ENCODE data around the gene OR6K3.
"Not testable (repeated sequence)": the region's sequence is repeated elsewhere in the genome, so short reads cannot be mapped to it uniquely, and the experiment has no call there.

Gene OR6K3

GRCh38 chr1:158711098-158711497, 9.4 kb downstream of the OR6K3 start:
- TF ChIP-seq BHLHE40 (IDR thresholded peaks at IDR 0.05; ENCODE audit: borderline replicate concordance) (no peak), CTBP1 (IDR thresholded peaks at IDR 0.05; ENCODE audit: borderline replicate concordance) (no peak)
- POLR2A ChIA-PET: no interaction called here
- no peak for DNase-seq (ENCODE audit: extremely low spot score)
- CTCF ChIA-PET: no interaction called here

DNA sequence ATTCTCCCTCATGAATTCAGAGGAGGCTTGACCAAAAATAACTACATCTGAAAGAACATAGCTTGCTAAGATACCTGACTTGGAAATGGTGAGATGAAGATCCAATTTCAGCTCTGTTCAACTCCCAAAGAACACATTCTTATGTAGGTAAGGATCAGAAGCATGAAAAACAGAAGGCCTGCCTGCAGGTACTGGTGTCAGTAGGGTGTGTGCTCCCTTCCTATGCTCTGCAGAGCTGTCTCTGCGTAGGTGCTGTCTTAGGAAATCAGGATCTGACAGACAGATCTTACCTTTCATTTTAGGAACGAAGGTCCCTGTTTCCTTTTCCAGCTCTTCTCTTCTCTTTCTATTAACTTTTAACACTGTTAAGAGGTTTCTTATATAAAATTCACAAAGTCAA, 14.4 kb downstream of the OR6K3 start:
- POLR2A ChIA-PET: no interaction called here
- no peak for DNase-seq (ENCODE audit: extremely low spot score)
- CTCF ChIA-PET: no interaction called here
- TF ChIP-seq FOXM1 (IDR thresholded peaks at IDR 0.05; ENCODE audit: borderline replicate concordance) (no peak), SP1 (IDR thresholded peaks at IDR 0.05) (no peak), ARNT (IDR thresholded peaks at IDR 0.05) (no peak), BHLHE40 (IDR thresholded peaks at IDR 0.05; ENCODE audit: borderline replicate concordance) (no peak), FOXA1 (IDR thresholded peaks at IDR 0.05) (no peak), HDGF (IDR thresholded peaks at IDR 0.05; ENCODE audit: borderline replicate concordance) (no peak), SUZ12 (IDR thresholded peaks at IDR 0.05) (no peak), LEF1 (IDR thresholded peaks at IDR 0.05; ENCODE audit: borderline replicate concordance) (no peak), CTBP1 (IDR thresholded peaks at IDR 0.05; ENCODE audit: borderline replicate concordance) (no peak), ZNF384 (IDR thresholded peaks at IDR 0.05) (no peak)
- TF ChIP-seq, protein P1, sequence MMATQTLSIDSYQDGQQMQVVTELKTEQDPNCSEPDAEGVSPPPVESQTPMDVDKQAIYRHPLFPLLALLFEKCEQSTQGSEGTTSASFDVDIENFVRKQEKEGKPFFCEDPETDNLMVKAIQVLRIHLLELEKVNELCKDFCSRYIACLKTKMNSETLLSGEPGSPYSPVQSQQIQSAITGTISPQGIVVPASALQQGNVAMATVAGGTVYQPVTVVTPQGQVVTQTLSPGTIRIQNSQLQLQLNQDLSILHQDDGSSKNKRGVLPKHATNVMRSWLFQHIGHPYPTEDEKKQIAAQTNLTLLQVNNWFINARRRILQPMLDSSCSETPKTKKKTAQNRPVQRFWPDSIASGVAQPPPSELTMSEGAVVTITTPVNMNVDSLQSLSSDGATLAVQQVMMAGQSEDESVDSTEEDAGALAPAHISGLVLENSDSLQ (IDR thresholded peaks at IDR 0.05): no peak

GRCh38 chr1:158700552-158700951, 20.0 kb downstream of the OR6K3 start, which contains the start of gene OR6K2:
Gene OR6K2, minus strand, starts transcription at chr1:158700652. Its CDS starts 0 bp downstream, at chr1:158700652.
- ChIA-PET POLR2A (no interaction called here), CTCF (no interaction called here)
- DNase-seq (ENCODE audit: extremely low spot score): no peak
- TF ChIP-seq SP1 (IDR thresholded peaks at IDR 0.05): no peak
- no peak for TF ChIP-seq HDGF (IDR thresholded peaks at IDR 0.05; ENCODE audit: borderline replicate concordance)
- no peak for TF ChIP-seq TARDBP (IDR thresholded peaks at IDR 0.05)
- no peak for TF ChIP-seq NFRKB (IDR thresholded peaks at IDR 0.05)
- no peak for TF ChIP-seq ARNT (IDR thresholded peaks at IDR 0.05)
- no peak for TF ChIP-seq BHLHE40 (IDR thresholded peaks at IDR 0.05; ENCODE audit: borderline replicate concordance)
- TF ChIP-seq LEF1 (IDR thresholded peaks at IDR 0.05; ENCODE audit: borderline replicate concordance): no peak
- no peak for TF ChIP-seq CTBP1 (IDR thresholded peaks at IDR 0.05; ENCODE audit: borderline replicate concordance)
- no peak for TF ChIP-seq L3MBTL2 (conservative IDR thresholded peaks at IDR 0.05)
- no peak for TF ChIP-seq ZNF384 (IDR thresholded peaks at IDR 0.05)
- no peak for TF ChIP-seq FOXK2 (IDR thresholded peaks at IDR 0.05)

DNA sequence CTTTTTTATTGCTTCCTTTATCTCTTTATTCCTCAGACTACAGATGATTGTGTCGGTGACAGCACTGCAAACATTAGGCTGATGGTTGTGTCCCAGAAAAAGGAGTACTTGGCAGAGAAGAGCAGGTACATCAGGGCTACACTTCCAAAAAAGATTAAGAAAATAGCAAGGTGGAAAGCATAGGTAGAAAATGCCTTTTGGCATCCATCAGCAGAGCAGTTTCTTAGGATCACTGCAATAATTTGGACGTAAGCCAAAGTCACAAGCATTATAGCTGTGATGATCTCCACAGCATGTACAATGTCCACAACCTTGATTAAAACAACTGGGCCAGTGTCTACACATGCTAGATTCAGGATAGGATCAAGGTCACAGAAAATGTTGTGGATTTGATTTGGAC, 25.9 kb downstream of the OR6K3 start:
- ChIA-PET POLR2A (no interaction called here), CTCF (no interaction called here)
- DNase-seq (ENCODE audit: extremely low spot score): no peak
- no peak for TF ChIP-seq NFRKB (IDR thresholded peaks at IDR 0.05)
- no peak for TF ChIP-seq SP1 (IDR thresholded peaks at IDR 0.05)
- no peak for TF ChIP-seq HDGF (IDR thresholded peaks at IDR 0.05; ENCODE audit: borderline replicate concordance)
- TF ChIP-seq L3MBTL2 (conservative IDR thresholded peaks at IDR 0.05): no peak
- no peak for TF ChIP-seq CTBP1 (IDR thresholded peaks at IDR 0.05; ENCODE audit: borderline replicate concordance)
- TF ChIP-seq FOXA1 (IDR thresholded peaks at IDR 0.05): no peak
- TF ChIP-seq SUZ12 (IDR thresholded peaks at IDR 0.05): no peak
- TF ChIP-seq, protein P1 (IDR thresholded peaks at IDR 0.05): no peak
- no peak for TF ChIP-seq LEF1 (IDR thresholded peaks at IDR 0.05; ENCODE audit: borderline replicate concordance)
- no peak for TF ChIP-seq TARDBP (IDR thresholded peaks at IDR 0.05)
- TF ChIP-seq ZNF384 (IDR thresholded peaks at IDR 0.05): no peak
- no peak for TF ChIP-seq ARNT (IDR thresholded peaks at IDR 0.05)
- no peak for TF ChIP-seq ELF4 (IDR thresholded peaks at IDR 0.05)
- TF ChIP-seq BHLHE40 (IDR thresholded peaks at IDR 0.05; ENCODE audit: borderline replicate concordance): no peak
- no peak for TF ChIP-seq FOXK2 (IDR thresholded peaks at IDR 0.05)
- TF ChIP-seq FOXM1 (IDR thresholded peaks at IDR 0.05; ENCODE audit: borderline replicate concordance): no peak

DNA sequence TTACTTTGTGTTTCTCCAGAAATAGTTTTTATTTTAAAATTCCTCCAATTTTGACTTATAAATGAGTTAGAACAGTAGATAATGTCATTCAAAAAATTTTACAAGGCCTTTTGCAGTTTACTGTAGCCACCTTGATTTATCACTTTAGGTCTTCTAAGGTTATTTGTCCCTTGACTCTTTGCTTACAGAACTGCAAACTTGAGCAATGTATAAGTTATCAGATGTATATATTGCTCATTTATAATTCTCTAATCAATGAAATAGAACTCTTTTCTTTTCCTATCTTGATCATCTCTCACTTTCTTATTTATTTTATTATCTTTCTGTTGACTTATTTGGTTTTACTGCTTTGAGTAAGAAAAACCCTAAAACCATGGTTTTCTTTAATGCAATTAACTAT, 28.2 kb downstream of the OR6K3 start:
- TF ChIP-seq ZNF384 (IDR thresholded peaks at IDR 0.05) (no peak), CTBP1 (IDR thresholded peaks at IDR 0.05; ENCODE audit: borderline replicate concordance) (no peak), TARDBP (IDR thresholded peaks at IDR 0.05) (no peak), FOXA1 (IDR thresholded peaks at IDR 0.05) (no peak), ELF4 (IDR thresholded peaks at IDR 0.05) (no peak), NFRKB (IDR thresholded peaks at IDR 0.05) (no peak), LEF1 (IDR thresholded peaks at IDR 0.05; ENCODE audit: borderline replicate concordance) (no peak), BHLHE40 (IDR thresholded peaks at IDR 0.05; ENCODE audit: borderline replicate concordance) (no peak), HDGF (IDR thresholded peaks at IDR 0.05; ENCODE audit: borderline replicate concordance) (no peak), FOXK2 (IDR thresholded peaks at IDR 0.05) (no peak), SUZ12 (IDR thresholded peaks at IDR 0.05) (no peak), FOXM1 (IDR thresholded peaks at IDR 0.05; ENCODE audit: borderline replicate concordance) (no peak), L3MBTL2 (conservative IDR thresholded peaks at IDR 0.05) (no peak), ARNT (IDR thresholded peaks at IDR 0.05) (no peak), SP1 (IDR thresholded peaks at IDR 0.05) (no peak)
- TF ChIP-seq, protein P1 (IDR thresholded peaks at IDR 0.05): no peak
- POLR2A ChIA-PET: no interaction called here
- CTCF ChIA-PET: no interaction called here
- DNase-seq (ENCODE audit: extremely low spot score): no peak

DNA sequence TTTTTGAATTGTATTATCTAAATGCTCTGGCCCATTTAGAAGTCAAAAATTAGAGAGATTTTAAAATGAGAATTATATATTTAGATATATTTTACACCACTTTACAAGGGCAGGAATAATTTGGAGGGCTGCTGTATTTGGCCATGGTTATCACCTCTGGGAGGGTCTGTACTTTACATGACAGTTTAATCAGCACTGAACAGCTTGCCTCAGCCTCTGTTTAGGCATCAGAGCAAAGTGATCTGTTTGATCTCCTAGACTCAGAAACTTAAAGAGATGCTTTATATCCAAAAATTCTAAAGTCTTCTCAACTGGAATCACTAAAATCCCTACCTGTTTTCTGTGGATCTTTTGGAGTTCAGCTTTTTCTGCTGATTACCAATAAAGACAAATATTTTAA, 28.6 kb downstream of the OR6K3 start:
- TF ChIP-seq BHLHE40 (IDR thresholded peaks at IDR 0.05; ENCODE audit: borderline replicate concordance) (no peak), NFRKB (IDR thresholded peaks at IDR 0.05) (no peak), HDGF (IDR thresholded peaks at IDR 0.05; ENCODE audit: borderline replicate concordance) (no peak), ZNF384 (IDR thresholded peaks at IDR 0.05) (no peak), L3MBTL2 (conservative IDR thresholded peaks at IDR 0.05) (no peak), ARNT (IDR thresholded peaks at IDR 0.05) (no peak)
- DNase-seq (ENCODE audit: extremely low spot score): no peak
- POLR2A ChIA-PET: no interaction called here
- CTCF ChIA-PET: no interaction called here

DNA sequence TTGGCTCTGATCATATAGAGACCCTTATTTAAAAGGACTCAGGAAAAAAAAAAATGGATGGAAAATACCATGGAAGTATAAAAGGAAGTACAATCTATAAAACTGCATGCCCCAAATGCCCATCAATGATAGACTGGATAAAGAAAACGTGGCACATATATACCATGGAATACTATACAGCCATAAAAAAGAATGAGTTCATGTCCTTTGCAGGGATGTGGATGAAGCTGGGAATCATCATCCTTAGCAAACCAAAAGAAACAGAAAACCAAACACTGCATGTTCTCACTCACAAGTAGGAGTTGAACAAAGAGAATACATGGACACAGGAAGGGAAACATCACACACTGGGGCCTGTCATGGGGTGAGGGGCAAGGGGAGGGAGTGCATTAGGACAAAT, 29.4 kb downstream of the OR6K3 start:
- CTCF ChIA-PET; DNase-seq (ENCODE audit: extremely low spot score); POLR2A ChIA-PET: not testable (repeated sequence)

All from HEK293T (cell line).